ENCODE results near the gene ATP5F1B. TPM values are rescaled to one million over a fixed set of nuclear protein-coding genes. Genes with fewer than 3 reads are reported as not detected.

The ATP5F1B gene
- total and polyA plus RNA-seq, 2 of the 8 experiments (the other 6 are each of a cell fraction or from before 2014, with no cell fraction given) = 900 to 1,522 TPM

DNA sequence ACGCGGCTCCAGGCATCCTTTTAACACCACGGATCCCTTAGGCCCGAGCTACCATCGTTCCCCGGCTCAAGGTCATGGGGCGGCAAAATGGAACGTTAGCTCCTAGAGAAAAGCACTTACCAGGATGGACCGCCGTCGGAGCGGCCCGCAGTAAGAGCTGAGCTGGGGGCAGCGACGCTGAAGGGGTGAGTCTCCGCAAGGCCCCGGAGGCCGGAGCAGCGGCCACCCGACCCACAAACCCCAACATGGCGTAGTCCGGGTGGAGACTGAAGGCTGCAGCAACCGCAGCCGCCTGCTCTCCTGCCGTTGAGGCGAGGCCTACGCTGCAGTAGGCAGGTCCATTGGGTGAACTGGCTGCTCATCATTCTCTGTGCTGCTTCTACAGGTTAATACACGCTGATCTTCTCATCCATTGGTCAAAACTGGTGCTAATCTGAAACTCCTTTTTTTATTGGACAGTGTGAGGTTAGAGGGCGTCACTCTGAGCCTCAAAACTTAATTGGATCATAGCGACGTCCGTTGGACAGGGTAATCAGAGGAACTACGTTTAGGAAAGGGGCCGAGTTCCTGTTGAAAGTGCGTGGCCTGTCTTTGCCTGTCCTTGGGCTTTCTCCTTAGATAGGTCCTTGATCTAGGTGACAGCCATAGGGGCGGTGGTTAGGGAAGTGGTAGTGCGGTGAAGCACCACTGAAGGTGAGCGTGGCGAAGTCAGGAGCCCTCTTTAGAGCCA is at the start of gene ATP5F1B (continued):
- TF ChIP-seq HDAC6 (IDR thresholded peaks at IDR 0.05; ENCODE audit: low read depth, low read length) = no peak
